MM.1S (cell line): ENCODE results near the gene FAM227B.

ENCODE experiments used
- CTCF ChIP-seq: fragments of 300-600 bp; sonication (generic); IDR thresholded peaks from 2 replicates; pipeline ENCODE4 v1.5.1; 2016; ENCODE audit warnings: antibody characterized with exemption, low read length, mixed read lengths
- EZH2 ChIP-seq: fragments of 300-600 bp; sonication (generic); optimal IDR thresholded peaks from 2 replicates; pipeline ENCODE3; 2017; ENCODE audit warnings: low read depth, mild to moderate bottlenecking, antibody characterized with exemption, low read length, mixed read lengths

- TF ChIP-seq CTCF (no peak), EZH2 (no peak)
These were observed 31.6 kb downstream of the FAM227B start for GRCh38 chr15:49589030-49589429.
